ENCODE data around the gene DMPK.

Gene DMPK

DNA sequence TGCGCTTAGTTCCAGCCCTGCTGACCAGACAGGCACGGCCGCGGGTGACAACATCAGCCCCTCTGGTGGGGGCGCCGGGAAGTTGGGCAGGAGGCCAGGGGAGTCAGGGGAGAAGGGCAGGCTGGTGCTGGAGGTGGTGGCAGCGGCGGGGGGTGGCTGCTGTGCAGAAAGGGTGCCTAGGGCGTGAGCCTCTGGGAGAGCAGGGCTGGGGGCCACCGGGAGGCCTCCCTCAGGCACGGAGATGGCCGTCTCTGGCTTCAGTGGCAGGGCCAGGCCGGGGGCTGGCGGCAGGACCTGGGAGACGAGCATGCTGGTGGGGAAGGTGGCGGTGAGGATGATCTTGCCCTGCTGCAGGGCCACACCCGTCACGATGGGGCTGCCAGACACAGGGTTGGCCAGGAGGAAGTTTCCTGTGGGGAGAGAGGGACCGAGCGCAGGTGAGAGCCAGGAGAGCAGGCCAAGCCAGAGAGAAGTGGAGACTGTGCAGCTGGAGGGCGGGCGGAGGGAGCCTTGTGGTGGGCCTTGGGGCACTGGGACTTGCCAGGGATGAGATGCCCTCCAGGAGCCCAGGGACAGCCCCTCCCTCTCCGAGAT lies 16.5 kb downstream of the DMPK start:
- Histone ChIP-seq H3K9me2 (replicated peaks; ENCODE audit: insufficient read depth, low read length) (no peaks in the 10 kb centered on the region), H3K9me3 (ENCODE audit: insufficient read depth, low read length) (no peaks in the 10 kb centered on the region), H3K79me2 (ENCODE audit: insufficient read depth, low read length) (no peaks in the 10 kb centered on the region), H3F3A (ENCODE audit: insufficient read depth) (no peaks in the 10 kb centered on the region), H3K27ac (ENCODE audit: low read depth, low read length) (no peak overlapping the region), H3K36me3 (ENCODE audit: low read length) (no peaks in the 10 kb centered on the region), H4K20me1 (ENCODE audit: low read depth, low read length) (no peaks in the 10 kb centered on the region), H3K27me3 (ENCODE audit: low read length) (no peaks in the 10 kb centered on the region), H2AFZ (ENCODE audit: low read depth, low read length, severe bottlenecking) (no peak overlapping the region), H3K9ac (ENCODE audit: low read length) (no peak overlapping the region), H3K4me3 (ENCODE audit: insufficient read depth, low read length, poor library complexity, severe bottlenecking) (no peak overlapping the region), H3K4me2 (ENCODE audit: low read depth, low read length, poor library complexity, severe bottlenecking) (no peak overlapping the region)
- no peak for TF ChIP-seq EZH2phosphoT487 (conservative IDR thresholded peaks at IDR 0.05; ENCODE audit: low read length)
- TF ChIP-seq, protein P1, sequence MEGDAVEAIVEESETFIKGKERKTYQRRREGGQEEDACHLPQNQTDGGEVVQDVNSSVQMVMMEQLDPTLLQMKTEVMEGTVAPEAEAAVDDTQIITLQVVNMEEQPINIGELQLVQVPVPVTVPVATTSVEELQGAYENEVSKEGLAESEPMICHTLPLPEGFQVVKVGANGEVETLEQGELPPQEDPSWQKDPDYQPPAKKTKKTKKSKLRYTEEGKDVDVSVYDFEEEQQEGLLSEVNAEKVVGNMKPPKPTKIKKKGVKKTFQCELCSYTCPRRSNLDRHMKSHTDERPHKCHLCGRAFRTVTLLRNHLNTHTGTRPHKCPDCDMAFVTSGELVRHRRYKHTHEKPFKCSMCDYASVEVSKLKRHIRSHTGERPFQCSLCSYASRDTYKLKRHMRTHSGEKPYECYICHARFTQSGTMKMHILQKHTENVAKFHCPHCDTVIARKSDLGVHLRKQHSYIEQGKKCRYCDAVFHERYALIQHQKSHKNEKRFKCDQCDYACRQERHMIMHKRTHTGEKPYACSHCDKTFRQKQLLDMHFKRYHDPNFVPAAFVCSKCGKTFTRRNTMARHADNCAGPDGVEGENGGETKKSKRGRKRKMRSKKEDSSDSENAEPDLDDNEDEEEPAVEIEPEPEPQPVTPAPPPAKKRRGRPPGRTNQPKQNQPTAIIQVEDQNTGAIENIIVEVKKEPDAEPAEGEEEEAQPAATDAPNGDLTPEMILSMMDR (IDR thresholded peaks at IDR 0.05; ENCODE audit: insufficient read depth, low read length, poor library complexity, severe bottlenecking), result no peak

DNA sequence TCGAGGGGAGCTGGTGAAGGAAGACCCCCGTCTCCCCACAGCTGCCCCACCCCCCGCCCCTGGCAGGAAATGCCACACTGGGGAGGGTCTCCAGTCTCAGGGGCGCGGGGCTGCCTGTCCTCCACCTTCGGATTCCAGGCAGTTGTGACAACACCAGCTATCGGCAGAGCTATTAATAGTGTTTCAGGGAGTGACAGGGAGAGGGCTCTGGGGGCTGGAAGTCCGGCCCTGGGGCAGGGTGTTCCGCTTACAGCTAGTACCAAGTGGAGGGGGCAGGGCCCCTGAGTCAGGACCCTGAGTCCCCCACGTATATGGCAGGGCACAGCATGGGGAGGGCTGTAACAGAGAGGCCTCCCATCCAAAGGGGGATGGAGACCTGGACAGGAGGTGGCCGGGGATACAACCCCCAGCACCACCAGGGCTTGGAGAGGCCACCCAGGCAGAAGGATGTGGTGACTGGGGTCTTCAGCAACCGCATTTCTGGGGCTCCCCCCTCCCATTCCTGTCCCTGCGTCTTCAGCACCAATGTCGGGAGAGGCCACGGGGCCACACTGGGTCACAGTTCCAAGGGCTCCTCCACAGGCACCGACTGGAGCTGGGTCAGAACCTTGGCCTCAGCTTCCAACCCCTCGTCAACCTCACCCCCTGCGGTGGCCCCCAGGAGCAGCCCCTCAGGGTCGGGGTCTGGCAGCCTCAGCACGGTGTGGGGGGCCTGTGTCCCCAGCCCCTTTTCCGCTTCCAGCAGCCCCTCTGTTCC lies 17.2 kb downstream of the DMPK start:
- Histone ChIP-seq H3K9ac (ENCODE audit: low read length) (no peak overlapping the region), H3K9me2 (replicated peaks; ENCODE audit: insufficient read depth, low read length) (no peaks in the 10 kb centered on the region), H2AFZ (ENCODE audit: low read depth, low read length, severe bottlenecking) (no peak overlapping the region), H4K20me1 (ENCODE audit: low read depth, low read length) (no peaks in the 10 kb centered on the region), H3K4me2 (ENCODE audit: low read depth, low read length, poor library complexity, severe bottlenecking) (no peak overlapping the region), H3K9me3 (ENCODE audit: insufficient read depth, low read length) (no peaks in the 10 kb centered on the region), H3K4me3 (ENCODE audit: insufficient read depth, low read length, poor library complexity, severe bottlenecking) (no peak overlapping the region), H3K36me3 (ENCODE audit: low read length) (no peaks in the 10 kb centered on the region), H3K27me3 (ENCODE audit: low read length) (no peaks in the 10 kb centered on the region), H3K79me2 (ENCODE audit: insufficient read depth, low read length) (no peaks in the 10 kb centered on the region), H3K27ac (ENCODE audit: low read depth, low read length) (no peak overlapping the region), H3F3A (ENCODE audit: insufficient read depth) (no peaks in the 10 kb centered on the region)
- TF ChIP-seq, protein P1 (IDR thresholded peaks at IDR 0.05; ENCODE audit: insufficient read depth, low read length, poor library complexity, severe bottlenecking), result no peak
- no peak for TF ChIP-seq EZH2phosphoT487 (conservative IDR thresholded peaks at IDR 0.05; ENCODE audit: low read length)

DNA sequence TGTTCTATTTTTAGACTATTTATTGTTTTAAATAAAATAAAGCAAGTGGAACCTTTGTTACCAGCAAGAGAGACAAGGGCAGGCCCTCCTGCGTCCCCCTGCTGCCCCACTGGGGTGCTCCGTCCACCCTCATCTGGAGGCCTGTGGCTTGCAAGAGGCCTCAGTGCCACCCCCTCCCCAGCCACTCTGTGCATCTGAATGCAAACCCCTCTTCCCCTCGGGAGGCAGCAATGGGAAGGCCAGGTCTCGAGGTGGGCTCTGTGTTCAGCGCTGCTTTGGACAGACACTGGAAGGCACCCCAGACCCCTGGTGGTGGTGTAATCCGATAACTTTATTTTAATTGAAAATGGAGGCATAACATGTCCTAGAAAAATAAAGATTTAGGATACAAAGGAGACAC lies 17.8 kb downstream of the DMPK start:
- H3K9me3 ChIP-seq (ENCODE audit: insufficient read depth, low read length), result no peaks in the 10 kb centered on the region
- no peaks in the 10 kb centered on the region for H4K20me1 ChIP-seq (ENCODE audit: low read depth, low read length)
- H3K27me3 ChIP-seq (ENCODE audit: low read length), result no peaks in the 10 kb centered on the region
- H3K79me2 ChIP-seq (ENCODE audit: insufficient read depth, low read length), result no peaks in the 10 kb centered on the region
- H3K4me3 ChIP-seq (ENCODE audit: insufficient read depth, low read length, poor library complexity, severe bottlenecking), result no peak overlapping the region
- H3K9ac ChIP-seq (ENCODE audit: low read length), result no peak overlapping the region
- H3K9me2 ChIP-seq (replicated peaks; ENCODE audit: insufficient read depth, low read length), result no peaks in the 10 kb centered on the region
- no peaks in the 10 kb centered on the region for H3K36me3 ChIP-seq (ENCODE audit: low read length)
- H3F3A ChIP-seq (ENCODE audit: insufficient read depth), result no peaks in the 10 kb centered on the region
- H2AFZ ChIP-seq (ENCODE audit: low read depth, low read length, severe bottlenecking), result no peak overlapping the region
- no peak overlapping the region for H3K27ac ChIP-seq (ENCODE audit: low read depth, low read length)
- no peak overlapping the region for H3K4me2 ChIP-seq (ENCODE audit: low read depth, low read length, poor library complexity, severe bottlenecking)
- TF ChIP-seq, protein P1 (IDR thresholded peaks at IDR 0.05; ENCODE audit: insufficient read depth, low read length, poor library complexity, severe bottlenecking), result no peak
- TF ChIP-seq EZH2phosphoT487 (conservative IDR thresholded peaks at IDR 0.05; ENCODE audit: low read length), result no peak
